ENCODE data around the gene GJB2. TPM values are rescaled to one million over a fixed set of nuclear protein-coding genes. Genes with fewer than 3 reads are reported as not detected.

Gene GJB2
- total and polyA plus RNA-seq, 2 experiments from 2014 or later, result 10.3 to 11.1 TPM

GRCh38 chr13:20185366-20186056 is 7.2 kb downstream of the GJB2 start:
- H3K9me2 ChIP-seq (replicated peaks; ENCODE audit: insufficient read depth), result no peaks in the 10 kb centered on the region
- no peaks in the 10 kb centered on the region for H4K20me1 ChIP-seq (ENCODE audit: insufficient read depth, poor library complexity, severe bottlenecking)
- no peak overlapping the region for H3K4me3 ChIP-seq
- no peaks in the 10 kb centered on the region for H3K36me3 ChIP-seq (replicated peaks; ENCODE audit: insufficient read depth, low read depth)
- H2AFZ ChIP-seq, result no peak overlapping the region
- no peak for DNase-seq (ENCODE audit: low spot score)
- no peaks in the 10 kb centered on the region for H3K4me1 ChIP-seq (ENCODE audit: insufficient read depth)
- no peaks in the 10 kb centered on the region for H3K27me3 ChIP-seq
- no peaks in the 10 kb centered on the region for H3K9me3 ChIP-seq (ENCODE audit: low read depth)
- H3K4me2 ChIP-seq, result no peak overlapping the region
- H3K27ac ChIP-seq, result no peak overlapping the region
- no peaks in the 10 kb centered on the region for H3K79me2 ChIP-seq
- TF ChIP-seq CTCF (IDR thresholded peaks at IDR 0.05; ENCODE audit: poor library complexity), result no peak
- no peak for TF ChIP-seq EZH2phosphoT487 (IDR thresholded peaks at IDR 0.05; ENCODE audit: low read depth, severe bottlenecking, unreplicated experiment)
- TF ChIP-seq EZH2 (IDR thresholded peaks at IDR 0.05; ENCODE audit: borderline replicate concordance), result no peak
- 66% methylated on average over 12 of the region's 12 CpGs for WGBS (ENCODE audit: low lambda C conversion rate, missing lambda C conversion rate)

GRCh38 chr13:20182231-20182846 is 10.4 kb downstream of the GJB2 start:
- peak; percentile 86 for DNase-seq (ENCODE audit: low spot score)
- no peaks in the 10 kb centered on the region for H3K9me3 ChIP-seq (ENCODE audit: low read depth)
- no peaks in the 10 kb centered on the region for H3K4me1 ChIP-seq (ENCODE audit: insufficient read depth)
- H3K9me2 ChIP-seq (replicated peaks; ENCODE audit: insufficient read depth), result no peaks in the 10 kb centered on the region
- no peak overlapping the region for H3K4me2 ChIP-seq
- H3K36me3 ChIP-seq (replicated peaks; ENCODE audit: insufficient read depth, low read depth), result no peaks in the 10 kb centered on the region
- H3K27me3 ChIP-seq, result no peaks in the 10 kb centered on the region
- no peaks in the 10 kb centered on the region for H4K20me1 ChIP-seq (ENCODE audit: insufficient read depth, poor library complexity, severe bottlenecking)
- H3K4me3 ChIP-seq, result no peak overlapping the region
- no peaks in the 10 kb centered on the region for H3K79me2 ChIP-seq
- WGBS (ENCODE audit: low lambda C conversion rate, missing lambda C conversion rate), result 25% methylated on average over 5 of the region's 5 CpGs
- no peak overlapping the region for H2AFZ ChIP-seq
- H3K27ac ChIP-seq, result no peak overlapping the region
- peak; percentile 80 for TF ChIP-seq CTCF (IDR thresholded peaks at IDR 0.05; ENCODE audit: poor library complexity)
- no peak for TF ChIP-seq EZH2 (IDR thresholded peaks at IDR 0.05; ENCODE audit: borderline replicate concordance)

- no peaks in the 10 kb centered on the region for H3K27me3 ChIP-seq
- TF ChIP-seq EZH2 (IDR thresholded peaks at IDR 0.05; ENCODE audit: borderline replicate concordance) (no peak), EZH2phosphoT487 (IDR thresholded peaks at IDR 0.05; ENCODE audit: low read depth, severe bottlenecking, unreplicated experiment) (no peak)
Measured at GRCh38 chr13:20181188-20181587, 11.6 kb downstream of the GJB2 start.

GRCh38 chr13:20178156-20178555 is 14.6 kb downstream of the GJB2 start:
- peaks cover 9% of the 10 kb centered on the region for H3K4me1 ChIP-seq (ENCODE audit: insufficient read depth)
- 83% methylated on average over 5 of the region's 5 CpGs for WGBS (ENCODE audit: low lambda C conversion rate, missing lambda C conversion rate)

More at GRCh38 chr13:20181188-20181587, 11.6 kb downstream of the GJB2 start:
- Histone ChIP-seq H3K4me1 (ENCODE audit: insufficient read depth) (no peaks in the 10 kb centered on the region), H3K9me2 (replicated peaks; ENCODE audit: insufficient read depth) (no peaks in the 10 kb centered on the region), H3K4me2 (no peak overlapping the region), H3K27ac (no peak overlapping the region), H3K36me3 (replicated peaks; ENCODE audit: insufficient read depth, low read depth) (no peaks in the 10 kb centered on the region), H3K79me2 (no peaks in the 10 kb centered on the region), H3K9me3 (ENCODE audit: low read depth) (no peaks in the 10 kb centered on the region), H4K20me1 (ENCODE audit: insufficient read depth, poor library complexity, severe bottlenecking) (no peaks in the 10 kb centered on the region), H3K4me3 (no peak overlapping the region), H2AFZ (no peak overlapping the region)
- WGBS (ENCODE audit: low lambda C conversion rate, missing lambda C conversion rate), result 98% methylated on average over 3 of the region's 3 CpGs
- no peak for DNase-seq (ENCODE audit: low spot score)

More at GRCh38 chr13:20178156-20178555, 14.6 kb downstream of the GJB2 start:
- Histone ChIP-seq H3K9me2 (replicated peaks; ENCODE audit: insufficient read depth) (no peaks in the 10 kb centered on the region), H3K9me3 (ENCODE audit: low read depth) (no peaks in the 10 kb centered on the region), H3K36me3 (replicated peaks; ENCODE audit: insufficient read depth, low read depth) (no peaks in the 10 kb centered on the region), H3K27ac (no peak overlapping the region), H4K20me1 (ENCODE audit: insufficient read depth, poor library complexity, severe bottlenecking) (no peaks in the 10 kb centered on the region), H2AFZ (no peak overlapping the region), H3K27me3 (no peaks in the 10 kb centered on the region), H3K4me3 (no peak overlapping the region), H3K79me2 (no peaks in the 10 kb centered on the region), H3K4me2 (no peak overlapping the region)
- TF ChIP-seq EZH2phosphoT487 (IDR thresholded peaks at IDR 0.05; ENCODE audit: low read depth, severe bottlenecking, unreplicated experiment) (no peak), EZH2 (IDR thresholded peaks at IDR 0.05; ENCODE audit: borderline replicate concordance) (no peak), CTCF (IDR thresholded peaks at IDR 0.05; ENCODE audit: poor library complexity) (no peak)
- no peak for DNase-seq (ENCODE audit: low spot score)

All from hepatocyte (in vitro differentiated cells).